Measurements from ENCODE around the gene VGF.
"Not testable (repeated sequence)": the region's sequence is repeated elsewhere in the genome, so short reads cannot be mapped to it uniquely, and the experiment has no call there.

GRCh38 chr7:101113140-101113539 is 52.2 kb downstream of the VGF start:
- TF ChIP-seq CTCF, POLR2A (IDR thresholded peaks at IDR 0.05): not testable (repeated sequence)
